NT2/D1 (cell line): ENCODE data around the gene ADGRB3.
"Not testable (repeated sequence)": the region's sequence is repeated elsewhere in the genome, so short reads cannot be mapped to it uniquely, and the experiment has no call there.

Experiments
- DNase-seq: peaks from one replicate; pipeline ENCODE4 v3.0.0-alpha.2; 2011; ENCODE audit warnings: low read depth, low spot score
- H3K27me3 ChIP-seq: 2 replicates; pipeline ENCODE4 v1.6.0; 2011; ENCODE audit warnings: mild to moderate bottlenecking; ENCODE audit not compliant: insufficient read length, insufficient read depth
- H3K36me3 ChIP-seq: 2 replicates; pipeline ENCODE4 v1.6.1; 2011; ENCODE audit warnings: mild to moderate bottlenecking, low read length, mixed read lengths; ENCODE audit not compliant: insufficient read depth, insufficient read length
- H3K4me1 ChIP-seq: 2 replicates; pipeline ENCODE4 v1.5.1; 2011; ENCODE audit not compliant: insufficient read depth, insufficient read length
- H3K4me3 ChIP-seq: 2 replicates; pipeline ENCODE4 v1.5.1; 2011; ENCODE audit warnings: low read depth; ENCODE audit not compliant: insufficient read length
- H3K9ac ChIP-seq: 2 replicates; pipeline ENCODE4 v1.6.0; 2011; ENCODE audit warnings: low read depth; ENCODE audit not compliant: insufficient read length
- H3K9me3 ChIP-seq: 2 replicates; pipeline ENCODE4 v1.5.1; 2011; ENCODE audit warnings: mild to moderate bottlenecking, low read length; ENCODE audit not compliant: insufficient read depth
- SUZ12 ChIP-seq: IDR thresholded peaks from 2 replicates; pipeline ENCODE4 v1.6.1; 2011; ENCODE audit not compliant: insufficient read length, insufficient read depth; ENCODE audit errors: extremely low read depth
- YY1 ChIP-seq: IDR thresholded peaks from 2 replicates; pipeline ENCODE4 v1.6.1; 2011; ENCODE audit not compliant: insufficient read length, insufficient read depth
- ZNF274 ChIP-seq: IDR thresholded peaks from 2 replicates; pipeline ENCODE4 v1.6.1; 2011; ENCODE audit warnings: mild to moderate bottlenecking, low read depth, low read length

Gene ADGRB3

GRCh38 chr6:68774843-68775242, 139.8 kb downstream of the ADGRB3 start:
- Histone ChIP-seq H3K27me3 (no peaks in the 10 kb centered on the region), H3K4me3 (no peak overlapping the region), H3K36me3 (no peaks in the 10 kb centered on the region), H3K9ac (no peak overlapping the region), H3K4me1 (no peaks in the 10 kb centered on the region), H3K9me3 (no peaks in the 10 kb centered on the region)
- no peak for DNase-seq
- TF ChIP-seq ZNF274: no peak

- H3K9me3 ChIP-seq: no peaks in the 10 kb centered on the region
- H3K9ac ChIP-seq: no peak overlapping the region
- H3K36me3 ChIP-seq: no peaks in the 10 kb centered on the region
- H3K4me3 ChIP-seq: no peak overlapping the region
- TF ChIP-seq SUZ12 (no peak), YY1 (no peak), ZNF274 (no peak)
- no peaks in the 10 kb centered on the region for H3K4me1 ChIP-seq
- no peaks in the 10 kb centered on the region for H3K27me3 ChIP-seq
- no peak for DNase-seq
Observed at GRCh38 chr6:68776354-68776753, 141.3 kb downstream of the ADGRB3 start.

DNA sequence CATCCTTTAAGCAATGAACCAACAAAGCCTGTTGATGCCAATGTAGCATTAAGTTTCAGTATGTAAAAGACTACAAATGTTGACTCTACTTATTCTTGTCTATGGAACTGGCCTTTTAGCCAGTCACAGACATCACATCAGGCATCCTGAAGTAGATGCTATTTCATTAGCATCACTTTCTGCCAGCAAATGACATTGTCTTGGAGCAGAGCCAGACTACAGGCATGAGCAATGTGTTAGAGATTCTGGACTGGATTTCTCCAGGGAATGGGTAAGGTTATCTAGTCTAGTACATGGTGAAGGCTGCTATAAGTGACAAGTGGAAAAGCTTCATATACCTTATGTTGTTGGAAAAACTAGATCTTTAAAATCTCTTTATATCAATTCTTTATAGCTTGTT, 142.9 kb downstream of the ADGRB3 start:
- no peaks in the 10 kb centered on the region for H3K27me3 ChIP-seq
- no peaks in the 10 kb centered on the region for H3K4me1 ChIP-seq
- TF ChIP-seq ZNF274 (no peak), SUZ12 (no peak), YY1 (no peak)
- H3K9me3 ChIP-seq: no peaks in the 10 kb centered on the region
- no peak overlapping the region for H3K4me3 ChIP-seq
- H3K36me3 ChIP-seq: no peaks in the 10 kb centered on the region
- no peak overlapping the region for H3K9ac ChIP-seq
- no peak for DNase-seq

DNA sequence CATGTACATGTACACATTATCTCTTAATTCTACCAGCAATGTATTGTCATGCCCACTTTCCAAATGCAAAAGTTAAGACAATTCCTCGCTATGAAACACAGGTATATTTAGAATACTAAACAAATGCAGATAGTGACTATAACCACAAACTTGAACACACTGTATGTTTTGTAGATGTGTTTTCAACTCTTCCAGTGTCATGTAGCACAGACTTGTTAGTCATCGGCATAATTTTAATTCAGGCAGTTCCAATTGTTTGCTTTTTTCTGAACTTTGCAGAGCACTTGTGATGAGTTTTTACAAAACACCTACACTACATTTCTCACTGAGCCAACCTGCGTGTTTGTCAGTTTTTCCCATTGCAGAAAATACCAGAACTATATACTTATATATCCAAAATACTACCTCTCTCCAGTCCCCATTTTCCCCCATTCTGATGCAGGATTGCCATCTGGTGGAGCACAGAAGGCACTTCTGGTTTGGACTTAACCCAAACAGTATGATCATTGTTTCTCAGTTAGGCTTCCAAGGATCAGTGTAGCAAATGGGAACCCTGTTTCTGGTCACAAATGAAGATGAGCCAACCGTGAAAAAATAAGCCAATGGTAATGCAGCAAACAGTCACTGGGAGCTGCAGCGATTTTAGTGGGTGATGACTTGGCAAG, 143.4 kb downstream of the ADGRB3 start:
- peak; percentile 27 for DNase-seq
- Histone ChIP-seq H3K4me1 (no peaks in the 10 kb centered on the region), H3K36me3 (no peaks in the 10 kb centered on the region), H3K9me3 (no peaks in the 10 kb centered on the region), H3K4me3 (no peak overlapping the region), H3K9ac (no peak overlapping the region), H3K27me3 (no peaks in the 10 kb centered on the region)
- TF ChIP-seq YY1 (no peak), SUZ12 (no peak), ZNF274 (no peak)

GRCh38 chr6:68779366-68779765, 144.3 kb downstream of the ADGRB3 start:
- Histone ChIP-seq H3K27me3 (no peaks in the 10 kb centered on the region), H3K36me3 (no peaks in the 10 kb centered on the region), H3K4me1 (no peaks in the 10 kb centered on the region), H3K4me3 (no peak overlapping the region), H3K9ac (no peak overlapping the region), H3K9me3 (no peaks in the 10 kb centered on the region)
- TF ChIP-seq YY1 (no peak), SUZ12 (no peak), ZNF274 (no peak)
- DNase-seq: no peak

DNA sequence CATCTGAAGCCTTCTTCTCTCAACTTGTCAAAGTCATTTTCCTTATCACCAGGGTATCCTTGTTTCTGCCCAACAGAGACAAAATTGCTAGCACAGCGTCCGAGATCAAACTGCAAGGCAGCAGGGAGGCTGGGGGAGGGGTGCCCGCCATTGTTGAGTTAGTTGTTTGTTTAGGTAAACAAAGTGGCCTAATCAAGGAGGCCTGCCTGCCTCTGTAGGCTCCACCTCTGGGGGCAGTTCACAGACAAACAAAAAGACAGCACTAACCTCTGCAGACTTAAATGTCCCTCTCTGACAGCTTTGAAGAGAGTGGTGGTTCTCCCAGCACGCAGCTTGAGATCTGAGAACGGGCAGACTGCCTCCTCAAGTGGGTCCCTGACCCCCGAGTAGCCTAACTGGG, 155.0 kb downstream of the ADGRB3 start:
- H3K4me3 ChIP-seq, H3K9ac ChIP-seq, H3K36me3 ChIP-seq, H3K27me3 ChIP-seq, H3K4me1 ChIP-seq, H3K9me3 ChIP-seq: not testable (repeated sequence)
- peak; percentile 11 for DNase-seq

GRCh38 chr6:68814976-68815375, 179.9 kb downstream of the ADGRB3 start:
- not testable (repeated sequence) for H3K4me3 ChIP-seq

GRCh38 chr6:68826501-68826900, 191.4 kb downstream of the ADGRB3 start:
- Histone ChIP-seq H3K9me3 (no peaks in the 10 kb centered on the region), H3K9ac (no peak overlapping the region), H3K36me3 (no peaks in the 10 kb centered on the region), H3K4me3 (no peak overlapping the region), H3K27me3 (no peaks in the 10 kb centered on the region), H3K4me1 (no peaks in the 10 kb centered on the region)
- TF ChIP-seq SUZ12 (no peak), ZNF274 (no peak), YY1 (no peak)
- DNase-seq: no peak

More at GRCh38 chr6:68814976-68815375, 179.9 kb downstream of the ADGRB3 start:
- not testable (repeated sequence) for H3K9me3 ChIP-seq, H3K4me1 ChIP-seq, H3K9ac ChIP-seq, H3K27me3 ChIP-seq, H3K36me3 ChIP-seq
- DNase-seq: peak; percentile 49
